GM12878 (cell line): ENCODE data around the gene ACADS. TPM values are rescaled to one million over a fixed set of nuclear protein-coding genes. Genes with fewer than 3 reads are reported as not detected.

ENCODE experiments used
- BCL11A ChIP-seq: IDR thresholded peaks from 2 replicates; pipeline ENCODE4 v1.6.1; 2011; ENCODE audit warnings: low read depth, low read length
- BHLHE40 ChIP-seq, 2 experiments: fragments of 450-650 bp in 1 of 2; IDR thresholded peaks; 2 replicates each; pipeline ENCODE4 v1.6.1; 2011 to 2017; ENCODE audit warnings: low read depth in 2 of 2, borderline replicate concordance in 1 of 2, improper control_type of control experiment in 1 of 2, low read length in 1 of 2, mild to moderate bottlenecking in 1 of 2
- CBX5 ChIP-seq: sonication (generic); IDR thresholded peaks from 2 replicates; pipeline ENCODE4 v1.6.1; 2016; ENCODE audit warnings: low read depth, moderate library complexity, mild to moderate bottlenecking, inconsistent platforms
- CTCF ChIP-seq, 3 experiments: IDR thresholded peaks in 2 of 3; conservative IDR thresholded peaks in 1 of 3; 2 replicates each; pipeline ENCODE4 v1.5.1; 2011; ENCODE audit warnings: low read depth in 3 of 3, low read length in 3 of 3, mild to moderate bottlenecking in 3 of 3, control low read depth in 2 of 3, moderate library complexity in 2 of 3, inconsistent platforms in 1 of 3, mixed read lengths in 1 of 3; ENCODE audit not compliant: control insufficient read depth in 2 of 3, insufficient read depth in 1 of 3; ENCODE audit errors: extremely low read depth in 1 of 3
- FOXM1 ChIP-seq: IDR thresholded peaks from 2 replicates; pipeline ENCODE4 v1.6.1; 2012; ENCODE audit warnings: low read depth, mild to moderate bottlenecking, inconsistent platforms, low read length, moderate library complexity
- GATAD2B ChIP-seq: fragments of 450-650 bp; conservative IDR thresholded peaks from 2 replicates; pipeline ENCODE4 v1.6.1; 2017; ENCODE audit warnings: low read depth, mild to moderate bottlenecking, moderate library complexity
- NFYB ChIP-seq: IDR thresholded peaks from 2 replicates; pipeline ENCODE4 v1.6.1; 2011; ENCODE audit warnings: low read depth, mild to moderate bottlenecking, low read length, improper control_type of control experiment, moderate library complexity; ENCODE audit not compliant: insufficient read depth
- NKRF ChIP-seq: fragments of 450-650 bp; conservative IDR thresholded peaks from 2 replicates; pipeline ENCODE4 v1.6.1; 2017; ENCODE audit warnings: mild to moderate bottlenecking, moderate library complexity
- NR2C2 ChIP-seq: IDR thresholded peaks from 2 replicates; pipeline ENCODE4 v1.6.1; 2011; ENCODE audit warnings: borderline replicate concordance, low read depth; ENCODE audit not compliant: control insufficient read depth, insufficient read length
- RCOR1 ChIP-seq: conservative IDR thresholded peaks from 2 replicates; pipeline ENCODE4 v1.6.1; 2012; ENCODE audit warnings: low read depth, low read length, improper control_type of control experiment
- RFX5 ChIP-seq: IDR thresholded peaks from 2 replicates; pipeline ENCODE4 v1.6.1; 2011; ENCODE audit warnings: low read depth, low read length, improper control_type of control experiment
- SMAD5 ChIP-seq: IDR thresholded peaks from 2 replicates; pipeline ENCODE4 v1.6.1; 2016; ENCODE audit warnings: antibody characterized with exemption, low read depth
- SP1 ChIP-seq: IDR thresholded peaks from one replicate; pipeline ENCODE4 v1.6.1; 2011; ENCODE audit warnings: low read depth, low read length
- USF2 ChIP-seq: IDR thresholded peaks from 2 replicates; pipeline ENCODE4 v1.6.1; 2011; ENCODE audit warnings: low read depth, low read length, improper control_type of control experiment, borderline replicate concordance
- ZBTB33 ChIP-seq: fragments of 450-650 bp; IDR thresholded peaks from 2 replicates; pipeline ENCODE4 v1.6.1; 2017; ENCODE audit warnings: mild to moderate bottlenecking
- ZNF24 ChIP-seq: fragments of 450-650 bp; IDR thresholded peaks from 2 replicates; pipeline ENCODE4 v1.6.1; 2017; ENCODE audit warnings: antibody characterized with exemption, mild to moderate bottlenecking
- ZNF592 ChIP-seq: fragments of 450-650 bp; IDR thresholded peaks from 2 replicates; pipeline ENCODE4 v1.6.1; 2017; ENCODE audit warnings: mild to moderate bottlenecking, moderate library complexity
- polyA plus RNA-seq, 11 experiments: library from polyadenylated mRNA; depleted of rRNA in 4 of 11; unstranded in 6 of 11; stranded (reverse) in 5 of 11; fragments of >200 nt; fragmentation: Nextera tagmentation in 4 of 11; fragmentation: Illumina TruSeq in 1 of 11; extraction: Ambion mirVana in 4 of 11; extraction: Trizol in 1 of 11; gene quantifications; 1 replicate in 1 of 11; 2 replicates in 10 of 11; pipeline versions ENCODE4 v1.2.1 to v1.2.3, GENCODE V29; 2011 to 2016; ENCODE audit warnings: inconsistent platforms in 2 of 11, missing spikeins in 2 of 11, low read depth in 1 of 11
- total RNA-seq, 4 experiments: library from RNA; depleted of rRNA in 3 of 4; stranded (reverse); fragments of >200 nt in 3 of 4; fragmentation: Illumina TruSeq in 1 of 4; extraction: Trizol in 1 of 4; gene quantifications; 2 replicates each; pipeline versions ENCODE4 v1.2.1 to v1.2.3, GENCODE V29; 2013 to 2021

Gene ACADS
- total and polyA plus RNA-seq, 10 of the 15 experiments (the other 5 are each of a cell fraction or from before 2014, with no cell fraction given): 0.05 to 18.1 (median 10.2) TPM

GRCh38 chr12:120680165-120680738, 45.4 kb upstream of the ACADS start (continued):
- TF ChIP-seq ZBTB33: no peak
- TF ChIP-seq NR2C2: no peak
- TF ChIP-seq USF2: no peak
- no peak for TF ChIP-seq BCL11A
- TF ChIP-seq SP1: no peak
- no peak for TF ChIP-seq ZNF24
- TF ChIP-seq BHLHE40 (IDR thresholded peaks at IDR 0.05; ENCODE audit: borderline replicate concordance in 1 of 2, low read depth in 2 of 2, low read length in 1 of 2): no peak
- no peak for TF ChIP-seq RCOR1
- no peak for TF ChIP-seq NFYB
- no peak for TF ChIP-seq NKRF
- TF ChIP-seq FOXM1: no peak
- no peak for TF ChIP-seq ZNF592
- TF ChIP-seq GATAD2B: no peak
- TF ChIP-seq CTCF (IDR thresholded peaks at IDR 0.05 in 2 of 3, conservative IDR thresholded peaks at IDR 0.05 in 1 of 3; ENCODE audit: control insufficient read depth in 2 of 3, extremely low read depth in 1 of 3, insufficient read depth in 1 of 3, low read depth in 3 of 3, low read length in 3 of 3): no peak
- no peak for TF ChIP-seq SMAD5
- no peak for TF ChIP-seq CBX5
- no peak for TF ChIP-seq RFX5
